ENCODE data around the gene APOBEC3H. TPM values are rescaled to one million over a fixed set of nuclear protein-coding genes. Genes with fewer than 3 reads are reported as not detected.

Gene APOBEC3H
- total and polyA plus RNA-seq, 7 donors = 1.5 TPM; not detected in 6

GRCh38 chr22:39122772-39123470 is 25.9 kb downstream of the APOBEC3H start:
- TF ChIP-seq POLR2A (IDR thresholded peaks at IDR 0.05) (no peak), EP300 (IDR thresholded peaks at IDR 0.05) (no peak), CTCF (IDR thresholded peaks at IDR 0.05) (no peak), POLR2AphosphoS5 (IDR thresholded peaks at IDR 0.05) (no peak)
- peaks cover 0 to 8% (median 4%) of the 10 kb centered on the region in 4 donors for H3K4me1 ChIP-seq
- intact Hi-C loops (cut with DNase I) = loop anchor here (5.0 kb wide), 1 partner anchor 116 kb away; no protein-coding TSS in a partner anchor
- WGBS, 2 donors = 94 to 96% methylated on average over 17 of the region's 17 CpGs
- H3K9me3 ChIP-seq = no peaks in the 10 kb centered on the region
- H3K27me3 ChIP-seq = no peaks in the 10 kb centered on the region
- no peaks in the 10 kb centered on the region for H3K36me3 ChIP-seq
- H3K4me3 ChIP-seq = no peak overlapping the region
- no peak overlapping the region for H3K27ac ChIP-seq
- DNase-seq = peak; percentile 58

DNA sequence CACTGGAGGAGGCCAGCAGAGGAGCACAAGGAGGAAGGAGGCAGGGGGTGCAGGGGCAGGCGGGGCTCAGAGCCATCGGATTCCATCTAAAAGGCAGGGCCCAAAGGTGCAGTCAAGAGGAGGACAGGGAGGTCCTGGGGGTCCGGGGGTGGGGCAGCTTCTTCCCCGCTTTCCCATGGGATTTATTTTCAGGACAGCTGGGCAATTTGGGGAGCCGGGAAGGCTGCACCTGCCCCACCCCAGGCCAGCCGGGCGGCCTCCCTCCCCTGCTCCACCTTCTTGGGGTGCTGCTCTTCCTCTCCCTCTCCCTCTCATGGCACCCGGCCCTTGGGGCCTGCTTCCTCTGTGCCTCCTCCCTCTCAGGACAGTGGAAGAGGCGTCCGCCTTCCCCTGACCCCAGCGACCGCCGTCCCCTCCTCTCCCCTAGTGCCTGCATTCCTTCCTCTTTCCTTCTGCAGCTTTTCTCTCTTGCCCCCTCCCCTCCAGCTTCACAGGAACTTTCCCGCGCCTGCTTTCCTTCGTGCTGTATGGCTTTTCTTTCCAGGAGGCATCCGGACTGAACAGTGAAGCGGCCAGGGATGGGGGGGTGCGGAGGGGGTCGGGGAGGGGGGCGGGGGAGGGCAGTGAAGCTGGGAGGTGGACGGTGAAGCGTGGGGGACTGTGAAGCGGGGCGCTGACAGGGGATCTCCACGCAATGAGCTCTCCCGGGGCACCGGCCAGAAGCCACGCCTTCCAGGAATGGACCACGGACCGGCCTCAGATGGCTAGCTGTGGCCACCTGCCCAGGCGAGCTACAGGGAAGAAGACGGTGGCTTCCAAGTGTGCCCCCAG is 26.9 kb downstream of the APOBEC3H start:
- Histone ChIP-seq H3K4me1 (peaks cover 0 to 8% (median 4%) of the 10 kb centered on the region in 4 donors), H3K4me3 (no peak overlapping the region), H3K27ac (no peak overlapping the region), H3K27me3 (no peaks in the 10 kb centered on the region), H3K9me3 (no peaks in the 10 kb centered on the region), H3K36me3 (no peaks in the 10 kb centered on the region)
- 39 to 52% methylated on average over 33 of the region's 33 CpGs for WGBS, 2 donors
- TF ChIP-seq POLR2AphosphoS5 (IDR thresholded peaks at IDR 0.05) (no peak), POLR2A (IDR thresholded peaks at IDR 0.05) (no peak), CTCF (IDR thresholded peaks at IDR 0.05) (no peak), EP300 (IDR thresholded peaks at IDR 0.05) (no peak)
- intact Hi-C loops (cut with DNase I) = loop anchor here (5.0 kb wide), 1 partner anchor 117 kb away; no protein-coding TSS in a partner anchor
- DNase-seq = peak; percentile 66

DNA sequence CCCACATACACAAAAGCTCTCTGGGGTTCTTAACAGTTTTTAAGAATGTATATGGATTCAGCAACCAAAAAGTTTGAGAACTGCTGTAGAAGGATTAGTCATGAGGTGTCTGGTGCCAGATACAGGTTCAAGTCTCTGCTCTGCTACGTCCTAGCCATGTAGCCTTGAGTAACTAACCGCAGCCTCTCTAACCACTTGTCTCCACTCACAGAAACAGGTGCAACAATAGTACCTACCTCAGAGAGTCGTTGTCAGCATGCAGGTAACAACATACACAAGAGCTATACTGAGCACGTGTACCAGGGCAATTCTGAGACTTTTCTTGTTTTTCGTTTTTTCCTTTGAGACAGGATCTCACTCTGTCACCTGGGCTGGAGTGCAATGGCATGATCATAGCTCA is 28.6 kb downstream of the APOBEC3H start:
- no peaks in the 10 kb centered on the region for H3K36me3 ChIP-seq
- intact Hi-C loops (cut with DNase I) = no loop called here
- no peaks in the 10 kb centered on the region for H3K27me3 ChIP-seq
- H3K4me1 ChIP-seq = peaks cover 0 to 18% (median 11%) of the 10 kb centered on the region in 4 donors
- no peak overlapping the region for H3K4me3 ChIP-seq
- WGBS, 2 donors = 88 to 91% methylated on average over 5 of the region's 5 CpGs
- no peak overlapping the region for H3K27ac ChIP-seq
- no peak for DNase-seq
- TF ChIP-seq POLR2A (IDR thresholded peaks at IDR 0.05) (no peak), EP300 (IDR thresholded peaks at IDR 0.05) (no peak), CTCF (IDR thresholded peaks at IDR 0.05) (no peak), POLR2AphosphoS5 (IDR thresholded peaks at IDR 0.05) (no peak)
- no peaks in the 10 kb centered on the region for H3K9me3 ChIP-seq

DNA sequence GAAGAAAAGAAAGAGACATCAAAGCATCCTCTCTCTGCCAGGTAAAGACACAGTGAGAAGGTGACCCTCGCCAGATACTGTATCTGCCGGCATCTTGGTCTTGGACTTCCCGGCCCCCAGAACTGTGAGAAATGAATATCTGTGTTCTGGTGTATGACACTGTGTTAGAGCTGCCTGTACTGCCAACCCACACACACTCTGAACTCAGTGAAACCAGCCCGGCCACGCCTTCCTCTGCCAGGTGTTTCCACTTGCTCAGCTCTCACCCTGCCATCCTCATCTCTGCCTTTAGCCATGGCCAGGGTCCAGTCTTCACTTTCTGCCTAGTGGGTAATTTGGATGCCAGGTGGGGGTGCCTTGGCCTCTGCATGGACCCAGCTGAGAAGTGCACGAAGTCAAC is 31.5 kb downstream of the APOBEC3H start:
- WGBS, 2 donors = 75 to 89% methylated on average over 6 of the region's 6 CpGs
- intact Hi-C loops (cut with DNase I) = no loop called here
- H3K27me3 ChIP-seq = no peaks in the 10 kb centered on the region
- H3K27ac ChIP-seq = no peak overlapping the region
- H3K4me3 ChIP-seq = no peak overlapping the region
- H3K9me3 ChIP-seq = no peaks in the 10 kb centered on the region
- peaks cover 0 to 15% (median 9%) of the 10 kb centered on the region in 4 donors for H3K36me3 ChIP-seq
- peaks cover 0 to 36% (median 26%) of the 10 kb centered on the region in 4 donors for H3K4me1 ChIP-seq
- TF ChIP-seq POLR2AphosphoS5 (IDR thresholded peaks at IDR 0.05) (no peak), CTCF (IDR thresholded peaks at IDR 0.05) (no peak), EP300 (IDR thresholded peaks at IDR 0.05) (no peak), POLR2A (IDR thresholded peaks at IDR 0.05) (no peak)
- peak; percentile 61 for DNase-seq
